GM12864 (cell line): ENCODE measurements around the gene CTNNA3.

Experiments used
- DNase-seq: peaks from one replicate; pipeline ENCODE4 v3.0.0-alpha.2; 2011; ENCODE audit warnings: low read depth
- H3K4me3 ChIP-seq: 2 replicates; pipeline ENCODE4 v1.5.1; 2011; ENCODE audit warnings: mild to moderate bottlenecking, low read depth, low read length, control low read depth
- TF ChIP-seq, protein P1 (sequence below): IDR thresholded peaks from 2 replicates; pipeline ENCODE4 v1.5.1; 2011; ENCODE audit warnings: low read depth, mild to moderate bottlenecking, moderate library complexity, low read length, control low read depth, inconsistent platforms; ENCODE audit errors: missing control alignments

CTNNA3 gene

GRCh38 chr10:67306588-67307205 lies 389.3 kb downstream of the CTNNA3 start:
- DNase-seq = no peak
- TF ChIP-seq, protein P1, sequence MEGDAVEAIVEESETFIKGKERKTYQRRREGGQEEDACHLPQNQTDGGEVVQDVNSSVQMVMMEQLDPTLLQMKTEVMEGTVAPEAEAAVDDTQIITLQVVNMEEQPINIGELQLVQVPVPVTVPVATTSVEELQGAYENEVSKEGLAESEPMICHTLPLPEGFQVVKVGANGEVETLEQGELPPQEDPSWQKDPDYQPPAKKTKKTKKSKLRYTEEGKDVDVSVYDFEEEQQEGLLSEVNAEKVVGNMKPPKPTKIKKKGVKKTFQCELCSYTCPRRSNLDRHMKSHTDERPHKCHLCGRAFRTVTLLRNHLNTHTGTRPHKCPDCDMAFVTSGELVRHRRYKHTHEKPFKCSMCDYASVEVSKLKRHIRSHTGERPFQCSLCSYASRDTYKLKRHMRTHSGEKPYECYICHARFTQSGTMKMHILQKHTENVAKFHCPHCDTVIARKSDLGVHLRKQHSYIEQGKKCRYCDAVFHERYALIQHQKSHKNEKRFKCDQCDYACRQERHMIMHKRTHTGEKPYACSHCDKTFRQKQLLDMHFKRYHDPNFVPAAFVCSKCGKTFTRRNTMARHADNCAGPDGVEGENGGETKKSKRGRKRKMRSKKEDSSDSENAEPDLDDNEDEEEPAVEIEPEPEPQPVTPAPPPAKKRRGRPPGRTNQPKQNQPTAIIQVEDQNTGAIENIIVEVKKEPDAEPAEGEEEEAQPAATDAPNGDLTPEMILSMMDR = peak; percentile 59
- no peak overlapping the region for H3K4me3 ChIP-seq

DNA sequence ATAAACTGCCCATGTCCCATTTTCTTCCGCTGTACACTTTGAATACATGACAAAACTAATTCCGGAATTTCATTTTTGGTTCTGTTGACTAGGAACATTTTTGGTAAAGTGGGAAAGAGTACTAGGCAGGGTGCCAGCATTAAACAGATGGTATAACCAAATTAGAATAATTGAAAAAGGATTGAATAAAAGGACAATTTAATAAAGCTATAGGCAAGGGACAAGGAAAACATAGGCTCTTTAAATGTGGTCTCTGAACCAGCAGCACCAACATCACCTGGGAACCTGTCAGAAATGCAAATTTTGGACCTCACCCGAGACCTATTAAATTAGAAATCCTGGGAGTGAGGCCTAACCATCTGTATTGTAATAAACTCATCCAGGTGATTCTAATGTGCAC lies 393.3 kb downstream of the CTNNA3 start:
- no peak for DNase-seq
- H3K4me3 ChIP-seq = no peak overlapping the region
- TF ChIP-seq, protein P1 = no peak

DNA sequence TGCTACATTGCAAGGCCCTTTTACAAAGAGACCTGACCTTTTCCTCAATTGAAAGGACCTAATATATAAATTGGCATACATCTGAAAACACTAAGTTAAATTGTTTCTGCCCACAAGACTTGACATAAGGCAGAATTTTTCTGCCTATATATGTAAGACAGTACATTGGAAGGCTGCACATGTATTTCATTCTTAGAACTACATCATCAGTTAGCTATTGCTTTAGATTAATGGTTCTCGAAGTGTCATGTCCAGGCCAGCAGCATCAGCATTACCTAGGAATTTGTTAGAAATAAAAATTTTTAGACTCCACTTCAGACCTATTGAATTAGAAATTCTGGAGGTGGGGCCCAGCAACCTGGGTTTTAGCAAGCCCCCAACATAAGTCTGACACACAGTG lies 396.2 kb downstream of the CTNNA3 start:
- TF ChIP-seq, protein P1 = no peak
- H3K4me3 ChIP-seq = no peak overlapping the region
- no peak for DNase-seq

DNA sequence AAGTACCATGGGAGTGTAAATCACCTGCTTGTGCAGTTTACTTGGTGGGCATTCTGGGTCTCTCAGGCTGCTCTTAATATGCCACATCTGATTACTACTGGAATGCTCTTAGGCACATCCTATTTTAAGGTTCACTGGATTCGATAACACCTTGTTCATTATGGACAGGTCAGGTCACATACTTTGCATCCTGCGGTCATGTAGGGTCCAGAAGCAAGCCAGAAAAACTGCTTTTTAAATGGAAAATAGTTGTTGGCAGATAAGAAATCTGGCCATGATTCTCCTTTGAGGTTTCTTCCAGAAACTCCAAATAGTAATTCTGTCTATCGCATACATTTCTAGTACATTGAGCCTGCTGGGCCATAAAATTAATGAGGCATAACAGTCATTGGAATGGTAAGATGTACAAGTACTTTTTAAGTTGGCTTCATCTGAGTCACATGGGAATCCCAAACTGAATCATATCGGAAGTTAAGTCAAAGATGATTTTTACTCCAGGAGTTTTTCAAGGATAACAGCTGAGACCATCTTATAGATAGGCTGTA lies 398.3 kb downstream of the CTNNA3 start:
- H3K4me3 ChIP-seq = no peak overlapping the region
- TF ChIP-seq, protein P1 = no peak
- DNase-seq = no peak

DNA sequence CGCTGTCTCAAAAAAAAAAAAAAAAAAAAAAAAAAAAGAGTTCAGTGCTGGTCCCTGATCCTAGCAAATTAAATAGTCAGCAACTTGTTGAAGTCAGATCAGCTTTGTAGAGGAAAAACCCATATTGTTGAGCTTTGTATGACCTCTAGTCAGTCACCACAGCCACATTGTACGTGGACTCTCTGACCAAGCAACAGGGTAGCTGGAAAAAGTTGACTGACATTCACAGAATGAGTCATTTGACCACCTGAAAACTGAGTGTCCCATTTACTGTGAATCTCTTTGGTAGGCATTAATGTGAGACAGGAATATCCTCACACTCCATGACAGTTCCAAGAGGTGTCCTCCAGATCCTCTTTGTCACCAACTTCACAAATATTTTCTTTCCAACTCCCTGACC lies 399.1 kb downstream of the CTNNA3 start:
- TF ChIP-seq, protein P1 = no peak
- H3K4me3 ChIP-seq = no peak overlapping the region
- no peak for DNase-seq

GRCh38 chr10:67288688-67289410 lies 407.1 kb downstream of the CTNNA3 start:
- no peak for DNase-seq
- TF ChIP-seq, protein P1 = no peak
- no peak overlapping the region for H3K4me3 ChIP-seq
